ENCODE results near the gene MLEC. TPM values are rescaled to one million over a fixed set of nuclear protein-coding genes. Genes with fewer than 3 reads are reported as not detected.

The MLEC gene
- total and polyA plus RNA-seq, 10 donors, result 7.7 to 117 (median 68.9) TPM

DNA sequence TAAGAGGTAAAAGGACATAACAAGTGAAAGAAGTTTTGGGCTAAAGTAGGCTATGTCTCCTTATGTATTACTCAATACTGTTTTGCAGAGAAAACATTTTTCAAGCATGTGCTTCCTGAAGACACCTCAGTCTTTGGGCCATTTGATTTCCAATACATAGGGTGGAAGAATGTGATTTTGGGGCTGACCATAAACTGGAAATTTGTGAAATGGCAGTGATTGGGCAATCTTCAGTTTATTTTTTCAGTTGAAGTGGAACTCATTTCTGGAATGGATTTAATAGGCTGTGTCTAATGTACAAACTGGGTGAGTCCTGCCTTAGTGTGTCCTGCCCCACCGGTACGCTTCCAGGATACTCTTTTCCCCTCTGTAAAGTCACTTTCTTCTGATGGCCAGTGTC is 35.8 kb downstream of the MLEC start:
- no peak for TF ChIP-seq CTCF (IDR thresholded peaks at IDR 0.05 in 8 of 11, conservative IDR thresholded peaks at IDR 0.05 in 3 of 11)
- no peak for TF ChIP-seq POLR2AphosphoS5 (IDR thresholded peaks at IDR 0.05)
- no peak for TF ChIP-seq POLR2A (IDR thresholded peaks at IDR 0.05)
- Histone ChIP-seq H3K27ac (no peak overlapping the region), H3K36me3 (peaks cover 7 to 77% (median 46%) of the 10 kb centered on the region in 6 donors), H3K27me3 (replicated peaks in 1 of 7) (no peaks in the 10 kb centered on the region), H3K4me1 (peaks cover 6 to 68% (median 32%) of the 10 kb centered on the region in 6 donors), H3K9me3 (no peaks in the 10 kb centered on the region), H3K4me3 (no peak overlapping the region)
- WGBS, 5 donors, result 95 to 100% (median 97%) methylated on average over 2 of the region's 2 CpGs
- intact Hi-C loops (cut with DNase I; ENCODE audit: low total_unique reads), result loop anchor here (10.0 kb wide), 1 partner anchor 242 kb away; no protein-coding TSS in a partner anchor
- peak; percentile 9 for DNase-seq

DNA sequence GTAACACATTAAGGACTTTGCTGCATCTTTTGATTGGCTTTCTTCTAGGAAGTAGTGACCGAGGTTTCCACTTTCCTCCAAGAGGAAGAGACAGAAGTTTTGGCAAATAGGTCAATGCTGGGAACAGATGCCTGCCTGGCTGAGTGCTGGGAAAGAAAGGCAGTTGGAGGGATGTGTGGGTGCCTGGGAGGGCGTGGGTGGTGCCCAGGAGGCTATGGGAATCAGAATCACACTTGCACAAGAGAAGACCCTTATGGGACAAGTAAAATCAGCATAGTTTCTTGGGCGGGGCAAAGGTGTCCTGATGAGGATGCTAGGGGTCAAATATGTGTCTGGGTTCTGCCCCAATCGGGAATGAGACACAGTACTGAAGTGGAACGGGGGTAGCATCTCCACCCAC is 37.8 kb downstream of the MLEC start:
- Histone ChIP-seq H3K4me1 (peaks cover 6 to 65% (median 31%) of the 10 kb centered on the region in 6 donors), H3K27ac (peak overlapping the region in 1 of 8 donors; percentile 90), H3K9me3 (no peaks in the 10 kb centered on the region), H3K27me3 (replicated peaks in 1 of 7) (no peaks in the 10 kb centered on the region), H3K36me3 (peaks cover 7 to 77% (median 35%) of the 10 kb centered on the region in 6 donors), H3K4me3 (peak overlapping the region in 1 of 8 donors; percentile 89)
- WGBS, 5 donors, result 68 to 86% (median 75%) methylated on average over 5 of the region's 5 CpGs
- DNase-seq, result peak; percentile 31
- intact Hi-C loops (cut with DNase I; ENCODE audit: low total_unique reads), result loop anchor here (10.0 kb wide), 1 partner anchor 240 kb away; no protein-coding TSS in a partner anchor
- TF ChIP-seq POLR2A (IDR thresholded peaks at IDR 0.05) (no peak), POLR2AphosphoS5 (IDR thresholded peaks at IDR 0.05) (no peak), CTCF (IDR thresholded peaks at IDR 0.05 in 8 of 11, conservative IDR thresholded peaks at IDR 0.05 in 3 of 11) (no peak)

DNA sequence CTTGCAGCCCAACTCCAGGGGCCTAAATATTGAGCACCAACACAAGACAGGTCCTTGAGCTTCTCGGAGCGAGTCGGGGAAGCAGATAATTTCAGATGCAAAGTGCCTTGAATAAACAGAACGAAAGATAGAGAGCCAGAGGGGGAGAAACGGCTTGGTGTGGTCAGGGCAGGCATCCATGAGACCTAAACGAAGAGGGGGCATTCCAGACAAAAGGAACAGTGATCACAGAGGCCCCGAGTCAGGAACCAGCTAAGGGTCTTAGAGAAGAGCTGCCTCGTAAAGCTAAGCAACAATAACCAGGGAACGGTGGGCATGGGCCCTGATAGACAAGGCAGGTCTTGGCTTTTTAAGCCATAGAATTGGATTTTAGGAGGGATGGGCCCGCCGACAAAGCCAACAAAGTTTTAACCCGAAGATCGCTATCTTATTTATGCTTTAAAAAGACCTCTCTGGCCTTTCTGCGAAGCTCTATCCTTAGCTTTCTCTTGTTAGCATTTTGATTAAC is 38.3 kb downstream of the MLEC start:
- H3K4me1 ChIP-seq, result peaks cover 6 to 60% (median 29%) of the 10 kb centered on the region in 6 donors
- WGBS, 5 donors, result 27 to 38% (median 33%) methylated on average over 14 of the region's 14 CpGs
- peaks cover 7 to 77% (median 34%) of the 10 kb centered on the region in 6 donors for H3K36me3 ChIP-seq
- DNase-seq, result no peak
- H3K27me3 ChIP-seq (replicated peaks in 1 of 7), result no peaks in the 10 kb centered on the region
- peak overlapping the region; percentile 59 to 91 (median 71) for H3K4me3 ChIP-seq
- peak overlapping the region; percentile 57 to 90 (median 84) for H3K27ac ChIP-seq
- intact Hi-C loops (cut with DNase I; ENCODE audit: low total_unique reads), result loop anchor here (10.0 kb wide), 1 partner anchor 240 kb away; no protein-coding TSS in a partner anchor
- TF ChIP-seq POLR2AphosphoS5 (IDR thresholded peaks at IDR 0.05) (no peak), CTCF (IDR thresholded peaks at IDR 0.05 in 8 of 11, conservative IDR thresholded peaks at IDR 0.05 in 3 of 11) (no peak), POLR2A (IDR thresholded peaks at IDR 0.05) (no peak)
- H3K9me3 ChIP-seq, result no peaks in the 10 kb centered on the region

DNA sequence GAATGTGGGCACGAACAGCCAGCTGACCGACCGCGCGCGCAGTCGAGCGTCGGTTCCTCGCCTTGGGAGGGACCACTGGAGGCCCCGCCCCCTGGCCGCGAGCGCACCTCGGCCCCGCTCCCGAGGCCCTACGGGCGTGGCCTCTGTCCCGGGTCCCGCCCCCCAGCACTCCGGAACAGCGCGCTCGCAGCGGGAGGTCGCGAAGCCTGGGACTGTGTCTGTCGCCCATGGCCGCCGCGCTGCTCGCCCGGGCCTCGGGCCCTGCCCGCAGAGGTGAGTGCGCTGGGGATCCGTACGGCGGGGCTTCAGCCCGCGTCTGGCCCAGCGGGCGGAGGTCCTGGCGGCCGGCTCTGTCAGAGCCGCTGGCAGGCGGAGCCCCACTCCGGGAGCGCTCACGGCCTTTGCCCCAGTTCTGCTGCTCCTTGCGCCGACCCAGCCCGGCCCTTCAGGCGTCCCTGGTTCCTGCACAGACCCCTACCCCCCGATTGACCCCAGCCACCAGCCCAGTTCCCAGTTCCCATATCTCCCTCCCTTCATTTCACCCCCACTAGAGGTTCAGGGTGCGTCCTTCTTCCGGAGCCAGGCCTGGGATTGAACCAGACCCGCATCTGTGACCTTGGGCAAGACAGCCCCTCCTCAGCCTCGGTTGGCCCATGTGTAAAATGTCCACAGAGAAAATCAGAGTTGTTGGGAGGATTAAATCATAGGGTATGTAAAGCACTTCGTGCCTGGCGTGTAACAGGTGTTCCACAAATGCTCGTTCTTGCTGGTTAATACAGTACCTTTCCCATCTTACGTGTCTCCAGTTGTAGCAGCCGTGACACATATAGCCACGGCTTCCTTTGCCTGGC is 38.9 kb downstream of the MLEC start, which contains the start of gene ACADS:
TSS of gene ACADS (plus strand) at position 168 of the 851 bp plus-strand sequence. CDS start at position 228, 60 bp downstream.
- Histone ChIP-seq H3K36me3 (peaks cover 6 to 77% (median 32%) of the 10 kb centered on the region in 6 donors), H3K4me3 (peak within 1 kb of the TSS; percentile 59 to 91 (median 71)), H3K27me3 (replicated peaks in 1 of 7) (no peaks in the 10 kb centered on the region), H3K9me3 (no peaks in the 10 kb centered on the region), H3K4me1 (peaks cover 6 to 53% (median 29%) of the 10 kb centered on the region in 6 donors), H3K27ac (peak within 1 kb of the TSS; percentile 57 to 90 (median 84))
- TF ChIP-seq CTCF (IDR thresholded peaks at IDR 0.05 in 8 of 11, conservative IDR thresholded peaks at IDR 0.05 in 3 of 11), result peak in 3 of 11 experiments; percentile 12 to 46 (median 27)
- peak in 1 of 3 donors; percentile 16 for TF ChIP-seq POLR2A (IDR thresholded peaks at IDR 0.05)
- peak; percentile 85 to 92 (median 89) for TF ChIP-seq POLR2AphosphoS5 (IDR thresholded peaks at IDR 0.05)
- peak; percentile 98 for DNase-seq
- intact Hi-C loops (cut with DNase I; ENCODE audit: low total_unique reads), result loop anchor here (10.0 kb wide), 1 partner anchor 239 kb away; no protein-coding TSS in a partner anchor
- WGBS, 5 donors, result 6 to 13% (median 9%) methylated on average over 32 to 66 of the region's 66 CpGs
